IPS DF 4.7 (cell line): ENCODE data around the gene PDIA6.
"Not testable (repeated sequence)": the region's sequence is repeated elsewhere in the genome, so short reads cannot be mapped to it uniquely, and the experiment has no call there.

Experiments used
- DNase-seq: peaks from one replicate; pipeline ENCODE4 v3.0.0-alpha.2; 2013; ENCODE audit warnings: low spot score; ENCODE audit errors: extremely low read depth

The PDIA6 gene

GRCh38 chr2:10810202-10811161, 2.1 kb downstream of the PDIA6 start:
- no peak for DNase-seq

- no peak for DNase-seq
Measured at GRCh38 chr2:10806543-10806942, 6.0 kb downstream of the PDIA6 start.

- DNase-seq, result not testable (repeated sequence)
Measured at GRCh38 chr2:10805990-10806389, 6.6 kb downstream of the PDIA6 start.

DNA sequence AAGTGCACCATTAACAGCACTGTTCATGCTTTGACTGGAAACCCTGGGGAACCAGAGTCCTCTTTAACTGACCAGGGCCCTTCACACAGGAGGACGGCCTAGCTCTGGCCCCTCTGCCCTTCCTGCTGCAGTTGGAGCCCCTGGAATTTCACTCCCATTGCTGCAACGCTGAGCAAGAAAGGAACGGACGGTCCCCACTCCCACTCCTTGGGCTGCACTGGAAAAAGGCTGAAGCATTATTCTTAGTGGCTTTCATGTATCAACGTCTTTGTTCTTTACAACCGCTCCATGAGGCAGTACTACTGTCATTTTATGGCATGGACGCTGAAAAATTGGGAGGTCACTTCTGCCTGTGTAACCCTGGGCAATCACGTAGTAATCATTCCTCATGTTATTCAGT, 9.9 kb downstream of the PDIA6 start:
- DNase-seq, result no peak

- DNase-seq, result no peak
Measured at GRCh38 chr2:10800163-10800562, 12.4 kb downstream of the PDIA6 start.

GRCh38 chr2:10798783-10799182, 13.8 kb downstream of the PDIA6 start:
- DNase-seq, result no peak

DNA sequence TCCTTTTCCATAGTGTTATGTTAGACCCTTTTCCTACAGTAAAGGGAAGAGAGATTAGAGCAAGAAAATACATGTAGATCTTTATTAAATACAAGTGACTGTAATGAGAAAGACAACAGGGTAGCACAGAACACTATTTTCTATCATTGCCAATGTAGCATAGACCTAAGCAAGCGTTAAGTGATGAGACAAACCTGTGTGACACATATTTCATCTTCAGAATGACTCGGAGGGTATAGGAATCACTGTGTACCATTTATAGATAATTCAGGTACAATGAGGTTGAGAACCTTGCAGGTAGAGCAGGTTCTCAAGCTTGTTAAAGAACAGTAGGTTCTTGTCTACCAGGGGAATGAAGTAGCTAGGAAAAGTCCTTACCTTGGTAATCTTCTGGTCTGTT, 15.9 kb downstream of the PDIA6 start:
- DNase-seq, result no peak

- DNase-seq, result no peak
Measured at GRCh38 chr2:10795508-10796046, 17.0 kb downstream of the PDIA6 start.

- DNase-seq, result no peak
Measured at GRCh38 chr2:10794876-10795275, 17.7 kb downstream of the PDIA6 start.

DNA sequence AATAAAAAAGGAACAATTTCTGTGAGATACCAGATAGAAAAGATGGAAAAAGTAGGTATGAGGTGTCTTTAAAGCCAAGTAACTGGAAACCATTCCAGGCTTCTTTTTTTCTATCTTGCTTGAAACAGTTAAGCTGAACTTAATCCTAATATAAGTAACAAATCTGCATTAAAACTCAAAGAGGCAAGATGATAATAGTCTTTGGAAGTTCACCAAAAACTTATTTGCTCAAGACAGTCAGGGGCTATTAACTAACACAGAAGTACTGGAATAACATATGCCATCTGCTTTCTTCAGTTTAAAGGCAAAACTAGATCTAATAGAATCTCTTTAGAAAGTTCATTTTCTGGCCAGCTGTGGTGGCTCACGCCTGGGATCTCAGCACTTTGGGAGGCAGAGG, 18.8 kb downstream of the PDIA6 start:
- DNase-seq, result no peak

GRCh38 chr2:10792660-10793400, 19.8 kb downstream of the PDIA6 start:
- DNase-seq, result no peak

DNA sequence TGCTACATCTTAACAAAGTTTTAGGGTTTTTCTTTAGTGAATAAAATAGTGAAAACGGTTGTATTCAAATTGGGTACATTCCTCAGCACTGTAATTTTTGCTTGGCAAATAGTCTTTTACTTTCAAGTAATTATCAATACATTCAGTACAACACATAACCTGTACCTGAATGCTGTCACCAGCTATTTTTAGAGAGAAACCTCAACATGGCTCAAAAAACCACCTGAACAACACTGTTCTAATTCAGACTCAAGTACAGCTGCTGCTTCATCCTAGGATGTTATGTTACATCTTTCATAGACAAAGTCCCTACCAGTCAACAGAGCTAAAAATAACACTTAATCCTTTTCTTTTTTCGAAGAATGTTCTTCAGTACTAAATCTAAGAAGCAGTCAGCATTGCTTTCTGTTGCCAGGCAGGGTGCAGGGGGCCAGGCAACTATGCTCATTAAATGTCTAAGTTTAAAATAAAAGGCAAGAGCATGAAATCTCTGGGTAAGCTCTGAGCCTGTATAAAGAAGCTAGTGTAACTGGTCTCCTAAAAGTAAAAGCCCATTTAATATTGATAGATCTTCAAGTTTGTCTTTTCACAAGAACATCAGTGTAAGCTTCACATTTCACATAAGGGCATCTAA, 20.5 kb downstream of the PDIA6 start:
- no peak for DNase-seq

GRCh38 chr2:10790228-10790973, 22.2 kb downstream of the PDIA6 start:
- no peak for DNase-seq

DNA sequence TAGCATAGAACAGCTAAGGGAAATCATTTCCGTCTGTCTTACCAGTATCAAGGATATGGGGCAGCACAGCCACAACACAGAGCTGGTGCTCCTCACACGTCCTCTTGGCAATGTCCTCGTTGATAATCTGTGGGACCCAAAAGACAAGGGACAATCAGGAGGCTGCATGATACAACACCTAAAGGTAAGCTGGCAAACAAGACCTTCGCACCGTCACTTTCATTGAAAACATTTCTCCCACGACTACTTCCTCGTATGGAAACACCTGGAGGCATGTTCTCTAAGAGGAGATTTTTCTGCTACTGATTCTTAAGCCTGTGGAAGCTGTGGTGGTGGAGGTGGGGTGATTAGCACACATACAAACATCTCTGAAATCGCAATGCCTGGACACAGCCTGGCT, 23.7 kb downstream of the PDIA6 start:
- no peak for DNase-seq

- no peak for DNase-seq
Measured at GRCh38 chr2:10787176-10787968, 25.2 kb downstream of the PDIA6 start.

- DNase-seq, result no peak
Measured at GRCh38 chr2:10786240-10786982, 26.2 kb downstream of the PDIA6 start.

DNA sequence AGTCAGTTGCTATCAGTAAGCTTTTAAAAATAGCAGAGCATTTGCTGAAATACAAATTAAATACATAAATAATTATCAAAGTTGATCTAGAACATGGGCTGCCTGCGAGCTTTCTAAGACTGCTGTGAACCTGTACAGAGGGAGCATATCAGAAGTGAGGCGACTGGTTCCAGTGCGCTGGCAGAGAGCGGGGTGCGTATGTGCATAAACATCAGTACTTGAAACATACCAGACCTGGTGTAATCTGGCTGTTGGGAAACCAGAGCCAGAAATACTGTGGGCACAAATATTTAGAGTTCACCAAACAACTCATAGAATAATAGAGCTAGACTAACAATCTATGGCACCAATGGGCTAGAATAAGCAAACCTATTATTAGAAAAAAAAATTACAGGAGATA, 27.3 kb downstream of the PDIA6 start:
- no peak for DNase-seq

DNA sequence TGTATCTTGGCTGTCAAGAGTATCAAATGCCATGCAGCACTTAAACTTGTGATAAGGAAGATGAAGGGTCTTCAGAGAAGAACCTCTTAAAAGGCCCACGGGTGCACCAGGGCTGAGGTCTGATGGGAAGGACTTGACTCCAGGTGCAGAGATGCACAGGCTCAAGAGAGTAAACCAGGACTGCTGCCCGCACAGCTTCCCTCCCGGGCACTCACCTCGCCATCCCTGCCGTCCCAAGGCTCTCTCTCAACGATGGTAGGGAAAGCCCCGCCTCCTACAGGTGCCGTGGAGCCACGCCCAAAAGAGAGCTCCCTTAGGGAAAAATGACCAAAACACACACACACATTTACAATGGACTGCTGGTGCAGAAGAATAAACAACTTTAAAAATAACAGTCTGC, 27.9 kb downstream of the PDIA6 start:
- no peak for DNase-seq

GRCh38 chr2:10783421-10783820, 29.2 kb downstream of the PDIA6 start:
- no peak for DNase-seq

- no peak for DNase-seq
Measured at GRCh38 chr2:10781746-10782145, 30.8 kb downstream of the PDIA6 start.
